ENCODE results near the gene TMCC1.

The TMCC1 gene

GRCh38 chr3:129775870-129776269 is 117.6 kb downstream of the TMCC1 start:
- no peak for DNase-seq
- Histone ChIP-seq H4K91ac (ENCODE audit: low read length) (no peak overlapping the region), H2BK15ac (ENCODE audit: low read depth, poor library complexity, severe bottlenecking) (no peak overlapping the region), H3K27ac (ENCODE audit: low read length, poor library complexity, severe bottlenecking) (no peak overlapping the region), H3K18ac (ENCODE audit: low read depth in 1 of 2, low read length in 2 of 2) (no peak overlapping the region), H3K9me3 (ENCODE audit: control insufficient read depth, low read length) (no peaks in the 10 kb centered on the region), H3K14ac (ENCODE audit: low read length in 2 of 2) (no peak overlapping the region), H3K23ac (ENCODE audit: low read length in 2 of 2) (no peak overlapping the region), H2BK5ac (ENCODE audit: low read depth, low read length, poor library complexity, severe bottlenecking) (no peak overlapping the region), H3K9ac (ENCODE audit: low read length) (no peak overlapping the region), H3K36me3 (ENCODE audit: control insufficient read depth in 1 of 2, insufficient read depth in 2 of 2, low read depth in 1 of 2, low read length in 2 of 2) (no peaks in the 10 kb centered on the region), H2AFZ (ENCODE audit: low read depth, low read length) (no peak overlapping the region), H3K4me1 (ENCODE audit: control insufficient read depth, insufficient read depth, low read depth, low read length) (no peaks in the 10 kb centered on the region), H4K8ac (ENCODE audit: low read length) (no peak overlapping the region), H2BK12ac (ENCODE audit: low read length in 2 of 2) (no peak overlapping the region), H3K4ac (ENCODE audit: low read depth in 1 of 2, low read length in 2 of 2) (no peak overlapping the region), H2BK120ac (ENCODE audit: low read depth, low read length) (no peak overlapping the region), H3K4me2 (ENCODE audit: low read length, poor library complexity, severe bottlenecking) (no peak overlapping the region), H3K27me3 (ENCODE audit: control insufficient read depth in 1 of 2, insufficient read depth in 1 of 2, low read length in 2 of 2) (no peaks in the 10 kb centered on the region), H3K79me1 (replicated peaks; ENCODE audit: low read length, poor library complexity, severe bottlenecking) (peaks cover 13% of the 10 kb centered on the region), H3K4me3 (ENCODE audit: insufficient read depth in 1 of 2, low read depth in 1 of 2, low read length in 2 of 2) (no peak overlapping the region), H2AK5ac (ENCODE audit: low read length, severe bottlenecking) (no peak overlapping the region)
- WGBS, result 94% methylated on average over 2 of the region's 2 CpGs

- H3K4ac ChIP-seq (ENCODE audit: low read depth in 1 of 2, low read length in 2 of 2), result no peak overlapping the region
- no peak overlapping the region for H2AK5ac ChIP-seq (ENCODE audit: low read length, severe bottlenecking)
These were observed 119.5 kb downstream of the TMCC1 start for GRCh38 chr3:129773691-129774663.

GRCh38 chr3:129770604-129771003 is 122.9 kb downstream of the TMCC1 start:
- Histone ChIP-seq H3K4me1 (ENCODE audit: control insufficient read depth, insufficient read depth, low read depth, low read length) (no peaks in the 10 kb centered on the region), H3K27ac (ENCODE audit: low read length, poor library complexity, severe bottlenecking) (no peak overlapping the region), H2BK5ac (ENCODE audit: low read depth, low read length, poor library complexity, severe bottlenecking) (no peak overlapping the region), H3K23ac (ENCODE audit: low read length in 2 of 2) (no peak overlapping the region), H3K36me3 (ENCODE audit: control insufficient read depth in 1 of 2, insufficient read depth in 2 of 2, low read depth in 1 of 2, low read length in 2 of 2) (no peaks in the 10 kb centered on the region), H2BK15ac (ENCODE audit: low read depth, poor library complexity, severe bottlenecking) (no peak overlapping the region), H2AFZ (ENCODE audit: low read depth, low read length) (no peak overlapping the region), H2BK12ac (ENCODE audit: low read length in 2 of 2) (no peak overlapping the region), H2BK120ac (ENCODE audit: low read depth, low read length) (no peak overlapping the region), H2AK5ac (ENCODE audit: low read length, severe bottlenecking) (no peak overlapping the region), H3K9ac (ENCODE audit: low read length) (no peak overlapping the region), H3K14ac (ENCODE audit: low read length in 2 of 2) (no peak overlapping the region), H3K4me2 (ENCODE audit: low read length, poor library complexity, severe bottlenecking) (no peak overlapping the region), H3K4me3 (ENCODE audit: insufficient read depth in 1 of 2, low read depth in 1 of 2, low read length in 2 of 2) (no peak overlapping the region), H3K9me3 (ENCODE audit: control insufficient read depth, low read length) (no peaks in the 10 kb centered on the region), H3K27me3 (ENCODE audit: control insufficient read depth in 1 of 2, insufficient read depth in 1 of 2, low read length in 2 of 2) (no peaks in the 10 kb centered on the region), H4K8ac (ENCODE audit: low read length) (no peak overlapping the region), H3K79me1 (replicated peaks; ENCODE audit: low read length, poor library complexity, severe bottlenecking) (peaks cover 23% of the 10 kb centered on the region), H3K4ac (ENCODE audit: low read depth in 1 of 2, low read length in 2 of 2) (no peak overlapping the region), H3K18ac (ENCODE audit: low read depth in 1 of 2, low read length in 2 of 2) (no peak overlapping the region), H4K91ac (ENCODE audit: low read length) (no peak overlapping the region)
- DNase-seq, result no peak
- 100% methylated on average over 2 of the region's 3 CpGs for WGBS

More at GRCh38 chr3:129773691-129774663, 119.5 kb downstream of the TMCC1 start:
- DNase-seq, result no peak
- Histone ChIP-seq H2BK120ac (ENCODE audit: low read depth, low read length) (no peak overlapping the region), H3K23ac (ENCODE audit: low read length in 2 of 2) (no peak overlapping the region), H3K9me3 (ENCODE audit: control insufficient read depth, low read length) (no peaks in the 10 kb centered on the region), H2BK15ac (ENCODE audit: low read depth, poor library complexity, severe bottlenecking) (no peak overlapping the region), H3K36me3 (ENCODE audit: control insufficient read depth in 1 of 2, insufficient read depth in 2 of 2, low read depth in 1 of 2, low read length in 2 of 2) (no peaks in the 10 kb centered on the region), H3K79me1 (replicated peaks; ENCODE audit: low read length, poor library complexity, severe bottlenecking) (peaks cover 15% of the 10 kb centered on the region), H4K8ac (ENCODE audit: low read length) (no peak overlapping the region), H2AFZ (ENCODE audit: low read depth, low read length) (no peak overlapping the region), H3K27me3 (ENCODE audit: control insufficient read depth in 1 of 2, insufficient read depth in 1 of 2, low read length in 2 of 2) (no peaks in the 10 kb centered on the region), H3K4me2 (ENCODE audit: low read length, poor library complexity, severe bottlenecking) (no peak overlapping the region), H2BK5ac (ENCODE audit: low read depth, low read length, poor library complexity, severe bottlenecking) (no peak overlapping the region), H2BK12ac (ENCODE audit: low read length in 2 of 2) (no peak overlapping the region), H3K4me1 (ENCODE audit: control insufficient read depth, insufficient read depth, low read depth, low read length) (no peaks in the 10 kb centered on the region), H3K27ac (ENCODE audit: low read length, poor library complexity, severe bottlenecking) (no peak overlapping the region), H3K9ac (ENCODE audit: low read length) (no peak overlapping the region), H4K91ac (ENCODE audit: low read length) (no peak overlapping the region), H3K14ac (ENCODE audit: low read length in 2 of 2) (no peak overlapping the region), H3K4me3 (ENCODE audit: insufficient read depth in 1 of 2, low read depth in 1 of 2, low read length in 2 of 2) (no peak overlapping the region), H3K18ac (ENCODE audit: low read depth in 1 of 2, low read length in 2 of 2) (no peak overlapping the region)

GRCh38 chr3:129769616-129770015 is 123.9 kb downstream of the TMCC1 start:
- Histone ChIP-seq H3K14ac (ENCODE audit: low read length in 2 of 2) (no peak overlapping the region), H3K4me1 (ENCODE audit: control insufficient read depth, insufficient read depth, low read depth, low read length) (no peaks in the 10 kb centered on the region), H3K79me1 (replicated peaks; ENCODE audit: low read length, poor library complexity, severe bottlenecking) (peaks cover 17% of the 10 kb centered on the region), H2AK5ac (ENCODE audit: low read length, severe bottlenecking) (no peak overlapping the region), H3K4me3 (ENCODE audit: insufficient read depth in 1 of 2, low read depth in 1 of 2, low read length in 2 of 2) (no peak overlapping the region), H3K9ac (ENCODE audit: low read length) (no peak overlapping the region), H4K8ac (ENCODE audit: low read length) (no peak overlapping the region), H2BK12ac (ENCODE audit: low read length in 2 of 2) (no peak overlapping the region), H3K4me2 (ENCODE audit: low read length, poor library complexity, severe bottlenecking) (no peak overlapping the region), H3K18ac (ENCODE audit: low read depth in 1 of 2, low read length in 2 of 2) (no peak overlapping the region), H3K23ac (ENCODE audit: low read length in 2 of 2) (no peak overlapping the region), H2BK15ac (ENCODE audit: low read depth, poor library complexity, severe bottlenecking) (no peak overlapping the region), H3K36me3 (ENCODE audit: control insufficient read depth in 1 of 2, insufficient read depth in 2 of 2, low read depth in 1 of 2, low read length in 2 of 2) (no peaks in the 10 kb centered on the region), H3K9me3 (ENCODE audit: control insufficient read depth, low read length) (no peaks in the 10 kb centered on the region), H3K27me3 (ENCODE audit: control insufficient read depth in 1 of 2, insufficient read depth in 1 of 2, low read length in 2 of 2) (no peaks in the 10 kb centered on the region), H3K27ac (ENCODE audit: low read length, poor library complexity, severe bottlenecking) (no peak overlapping the region), H4K91ac (ENCODE audit: low read length) (no peak overlapping the region), H2BK5ac (ENCODE audit: low read depth, low read length, poor library complexity, severe bottlenecking) (no peak overlapping the region), H2AFZ (ENCODE audit: low read depth, low read length) (no peak overlapping the region), H3K4ac (ENCODE audit: low read depth in 1 of 2, low read length in 2 of 2) (no peak overlapping the region), H2BK120ac (ENCODE audit: low read depth, low read length) (no peak overlapping the region)
- DNase-seq, result no peak
- 100% methylated on average over 2 of the region's 3 CpGs for WGBS
